Measurements from ENCODE around the gene CARS1.
"Not testable (repeated sequence)": the region's sequence is repeated elsewhere in the genome, so short reads cannot be mapped to it uniquely, and the experiment has no call there.

The CARS1 gene

DNA sequence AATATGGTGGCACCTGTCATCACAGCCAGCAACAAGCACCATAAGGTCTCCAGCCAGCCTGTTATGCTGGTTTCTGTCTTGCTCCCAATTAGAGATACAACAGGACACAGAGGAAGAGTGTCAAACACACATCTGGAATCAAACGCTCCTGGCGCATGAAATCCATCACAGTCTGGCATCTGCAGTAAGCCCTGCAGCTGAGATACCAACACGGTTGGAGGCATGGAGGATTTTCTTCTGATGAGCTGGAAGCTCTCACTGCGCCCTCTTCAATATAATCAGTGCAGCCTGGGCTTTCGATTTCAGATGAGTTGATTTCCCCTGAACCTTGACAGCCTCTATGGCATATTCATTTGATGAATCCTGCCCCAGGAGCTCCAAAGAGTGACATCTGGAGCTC lies 27.8 kb upstream of the CARS1 start:
- ATAC-seq (replicated peaks) (no peak), DNase-seq (no peak)
- Mint-ChIP-seq H3K4me3 (no peak overlapping the region), H3K4me1 (ENCODE audit: low read depth in 2 of 2) (no peaks in the 10 kb centered on the region), H3K9me3 (no peaks in the 10 kb centered on the region), H3K36me3 (ENCODE audit: insufficient read depth) (peaks cover 7% of the 10 kb centered on the region), H3K27me3 (peaks cover 4 to 34% of the 10 kb centered on the region in 2 donors), H3K27ac (no peak overlapping the region)

DNA sequence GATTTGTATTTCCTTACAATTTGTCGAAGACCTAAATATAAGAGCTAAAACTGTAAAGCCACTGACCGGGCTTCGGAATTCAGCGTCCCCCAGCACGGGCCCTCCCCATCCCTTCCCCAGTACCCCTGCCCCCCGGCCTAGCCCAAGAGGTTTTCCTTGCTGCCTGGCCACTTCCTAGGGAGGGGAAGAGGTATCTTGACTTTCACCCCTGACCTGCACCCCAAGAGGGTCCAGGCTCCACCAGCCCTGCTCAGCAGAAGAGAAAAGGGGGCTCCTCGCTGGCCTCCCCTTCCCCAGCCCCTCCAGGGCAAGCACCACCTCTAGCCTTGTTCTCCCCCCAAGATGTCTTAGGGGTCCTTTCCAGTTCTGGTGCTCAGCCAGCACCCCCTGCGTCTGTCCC lies 26.1 kb upstream of the CARS1 start:
- ATAC-seq (replicated peaks) (no peak), DNase-seq (no peak)
- Mint-ChIP-seq H3K9me3 (no peaks in the 10 kb centered on the region), H3K27ac (no peak overlapping the region), H3K27me3 (peaks cover 4 to 34% of the 10 kb centered on the region in 2 donors), H3K36me3 (ENCODE audit: insufficient read depth) (peaks cover 4% of the 10 kb centered on the region), H3K4me3 (no peak overlapping the region), H3K4me1 (ENCODE audit: low read depth in 2 of 2) (no peaks in the 10 kb centered on the region)

DNA sequence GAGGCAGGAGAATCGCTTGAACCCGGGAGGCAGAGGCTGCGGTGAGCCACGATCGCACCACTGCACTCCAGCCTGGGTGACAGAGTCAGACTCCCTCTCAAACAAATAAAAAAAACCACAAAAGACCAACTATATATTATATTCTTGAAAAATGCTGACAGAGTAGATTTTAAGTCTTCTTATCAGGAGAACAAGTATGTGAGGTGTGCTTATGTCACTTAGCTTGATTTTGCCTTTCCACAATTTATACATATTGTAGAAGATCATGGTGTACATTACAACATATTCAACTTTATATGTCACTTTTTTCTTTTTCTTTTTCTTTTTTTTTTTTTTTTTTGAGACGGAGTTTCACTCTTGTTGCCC lies 24.1 kb upstream of the CARS1 start:
- no peak for DNase-seq
- ATAC-seq (replicated peaks), result no peak
- no peaks in the 10 kb centered on the region for H3K4me1 Mint-ChIP-seq (ENCODE audit: low read depth in 2 of 2)
- no peak overlapping the region for H3K4me3 Mint-ChIP-seq
- peaks cover 4 to 34% of the 10 kb centered on the region in 2 donors for H3K27me3 Mint-ChIP-seq
- no peaks in the 10 kb centered on the region for H3K9me3 Mint-ChIP-seq
- H3K36me3 Mint-ChIP-seq (ENCODE audit: insufficient read depth), result peaks cover 4% of the 10 kb centered on the region
- no peak overlapping the region for H3K27ac Mint-ChIP-seq

DNA sequence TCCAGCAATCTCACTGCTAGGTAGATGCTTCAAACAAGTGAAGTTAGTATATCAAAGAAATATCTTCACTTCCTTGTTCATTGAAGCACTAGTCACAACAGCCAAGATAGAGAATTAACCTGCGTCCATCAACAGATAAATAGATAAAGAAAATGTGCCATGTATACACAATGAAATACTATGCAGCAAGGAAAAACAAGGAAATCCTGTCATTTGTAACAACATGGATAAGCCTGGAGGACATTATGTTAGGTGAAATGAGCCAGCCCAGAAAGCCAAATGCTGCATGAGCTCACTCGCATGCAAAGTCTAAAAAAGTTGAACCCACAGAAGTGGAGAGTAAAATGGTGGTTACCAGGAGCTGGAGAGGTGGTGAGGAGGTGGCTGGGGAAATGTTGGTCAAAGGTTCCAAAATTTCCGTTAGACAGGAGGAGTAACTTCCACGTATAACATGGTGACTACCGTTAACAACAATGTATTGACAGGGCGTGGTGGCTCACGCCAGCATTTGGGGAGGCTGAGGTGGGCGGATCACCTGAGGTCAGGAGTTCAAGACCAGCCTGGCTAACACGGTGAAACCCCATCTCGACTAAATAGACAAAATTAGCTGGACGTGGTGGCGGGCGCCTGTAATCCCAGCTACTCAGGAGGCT lies 23.6 kb upstream of the CARS1 start:
- no peaks in the 10 kb centered on the region for H3K9me3 Mint-ChIP-seq
- peaks cover 2% of the 10 kb centered on the region for H3K36me3 Mint-ChIP-seq (ENCODE audit: insufficient read depth)
- H3K4me1 Mint-ChIP-seq (ENCODE audit: low read depth in 2 of 2), result no peaks in the 10 kb centered on the region
- H3K27ac Mint-ChIP-seq, result no peak overlapping the region
- no peak for ATAC-seq (replicated peaks)
- H3K4me3 Mint-ChIP-seq, result no peak overlapping the region
- peaks cover 4 to 32% of the 10 kb centered on the region in 2 donors for H3K27me3 Mint-ChIP-seq
- DNase-seq, result no peak

DNA sequence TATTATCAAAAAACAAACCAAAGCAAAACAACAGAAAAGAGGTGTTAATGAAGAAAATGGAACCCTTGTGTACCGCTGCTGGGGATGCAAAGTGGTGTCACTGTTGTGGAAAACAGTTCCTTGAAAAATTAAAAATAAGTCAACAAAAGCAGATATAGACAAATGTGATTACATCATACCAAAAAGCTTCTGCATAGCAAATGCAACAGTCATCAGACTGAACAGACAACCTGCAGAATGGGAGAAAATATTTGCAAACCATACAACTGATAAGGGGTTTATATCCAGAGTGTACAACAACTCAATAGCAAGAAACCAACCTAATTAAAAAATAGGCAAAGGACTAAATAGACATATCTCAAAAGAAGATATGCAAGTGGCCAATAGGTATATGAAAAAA lies 22.9 kb upstream of the CARS1 start:
- no peaks in the 10 kb centered on the region for H3K4me1 Mint-ChIP-seq (ENCODE audit: low read depth in 2 of 2)
- DNase-seq (no peak), ATAC-seq (replicated peaks) (no peak)
- no peak overlapping the region for H3K27ac Mint-ChIP-seq
- H3K4me3 Mint-ChIP-seq, result no peak overlapping the region
- H3K9me3 Mint-ChIP-seq, result no peaks in the 10 kb centered on the region
- no peaks in the 10 kb centered on the region for H3K36me3 Mint-ChIP-seq (ENCODE audit: insufficient read depth)
- peaks cover 4 to 27% of the 10 kb centered on the region in 2 donors for H3K27me3 Mint-ChIP-seq

DNA sequence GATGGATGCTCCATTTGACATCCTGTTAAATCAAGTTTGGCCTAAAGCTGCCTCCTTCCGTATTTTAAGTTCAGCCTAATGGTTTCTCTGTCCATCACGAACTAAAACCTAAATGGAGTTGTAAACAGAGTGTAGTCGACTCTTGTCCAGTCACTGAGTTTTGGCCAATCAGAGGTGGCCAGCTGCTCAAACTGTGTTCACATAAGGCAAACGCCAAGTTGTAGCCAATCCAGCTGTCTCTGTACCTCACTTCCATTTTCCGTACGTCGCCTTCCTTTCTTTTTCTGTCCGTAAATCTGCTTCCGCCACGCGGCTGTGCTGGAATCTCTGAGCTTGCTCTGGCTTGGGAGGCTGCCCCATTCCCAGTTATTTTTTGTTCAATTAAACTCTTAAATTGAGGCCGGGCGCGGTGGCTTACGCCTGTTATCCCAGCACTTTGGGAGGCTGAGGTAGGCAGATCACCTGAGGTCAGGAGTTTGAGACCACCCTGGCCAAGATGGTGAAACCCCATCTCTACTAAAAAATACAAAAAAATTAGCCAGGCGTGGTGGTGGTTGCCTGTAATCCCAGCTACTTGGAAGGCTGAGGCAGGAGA lies 20.7 kb upstream of the CARS1 start:
- Mint-ChIP-seq H3K27ac (no peak overlapping the region), H3K4me3 (no peak overlapping the region), H3K36me3 (ENCODE audit: insufficient read depth) (no peaks in the 10 kb centered on the region), H3K27me3 (peaks cover 4 to 23% of the 10 kb centered on the region in 2 donors), H3K9me3 (no peaks in the 10 kb centered on the region), H3K4me1 (ENCODE audit: low read depth in 2 of 2) (no peaks in the 10 kb centered on the region)
- no peak for ATAC-seq (replicated peaks)
- DNase-seq, result no peak

DNA sequence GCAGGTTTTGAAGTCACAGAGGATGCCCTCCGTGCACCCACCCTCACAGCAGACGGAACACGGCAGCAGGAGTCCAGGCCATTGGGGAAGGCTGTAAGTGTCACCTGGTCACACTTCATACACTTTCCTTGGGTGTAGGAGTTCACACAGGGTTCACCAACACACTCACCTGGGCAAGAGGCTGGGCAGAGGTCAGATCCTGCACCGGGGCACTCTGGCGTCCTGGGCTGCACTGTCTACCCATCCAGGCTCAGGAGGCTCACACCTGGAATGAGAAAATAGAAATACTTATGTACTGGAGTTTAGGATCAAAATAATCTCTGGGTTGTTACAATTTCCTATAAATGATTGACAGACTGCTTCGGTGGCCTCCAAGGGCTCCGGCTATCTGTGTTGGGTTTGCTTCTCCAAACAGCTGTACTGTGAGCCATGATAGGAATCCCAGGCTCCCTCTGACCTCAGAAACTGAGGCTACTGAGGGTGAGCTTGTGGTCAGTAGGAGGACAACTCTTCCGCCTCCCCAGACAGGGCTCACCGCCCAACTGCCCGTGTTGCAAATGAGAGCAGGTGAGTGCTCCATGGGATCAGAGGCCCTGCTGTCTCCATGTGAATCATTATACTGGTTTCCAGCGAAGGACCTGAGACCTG lies 20.1 kb upstream of the CARS1 start:
- no peak overlapping the region for H3K27ac Mint-ChIP-seq
- no peak overlapping the region for H3K4me3 Mint-ChIP-seq
- H3K9me3 Mint-ChIP-seq, result no peaks in the 10 kb centered on the region
- peaks cover 4 to 26% of the 10 kb centered on the region in 2 donors for H3K27me3 Mint-ChIP-seq
- no peak for ATAC-seq (replicated peaks)
- H3K4me1 Mint-ChIP-seq (ENCODE audit: low read depth in 2 of 2), result no peaks in the 10 kb centered on the region
- no peaks in the 10 kb centered on the region for H3K36me3 Mint-ChIP-seq (ENCODE audit: insufficient read depth)
- DNase-seq, result no peak

DNA sequence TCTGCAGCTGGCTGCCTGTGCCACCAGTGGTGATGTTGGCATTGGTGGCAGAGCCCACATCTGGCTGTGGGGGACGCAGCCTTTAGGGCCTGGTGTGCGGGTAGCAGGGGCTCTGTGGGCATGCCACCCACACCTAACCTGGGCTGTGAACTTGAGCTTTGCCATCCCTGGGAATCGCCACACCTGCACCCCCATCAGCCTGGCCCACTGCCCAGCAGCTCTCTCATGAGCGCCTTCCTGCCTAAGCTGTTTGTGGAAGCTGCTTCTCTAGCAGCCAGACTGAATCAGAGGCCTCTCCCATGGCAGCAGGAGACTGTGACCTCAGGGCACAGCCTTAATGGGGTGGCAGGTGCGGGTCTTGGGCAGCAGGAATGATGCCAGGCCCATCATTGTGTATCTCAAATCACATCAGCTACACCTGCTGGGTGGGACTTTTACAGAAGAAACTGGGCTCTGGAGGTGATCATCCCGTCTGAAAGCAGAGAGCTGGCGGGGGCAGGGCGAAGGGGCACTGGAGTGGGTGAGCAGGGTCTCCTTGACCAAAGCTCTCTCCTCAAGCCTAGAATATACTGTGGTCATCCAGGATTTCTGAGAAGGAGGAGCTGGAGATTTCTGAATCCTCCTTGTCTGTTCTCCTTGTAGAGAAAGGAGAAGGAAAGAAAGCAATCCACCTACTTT lies 17.8 kb upstream of the CARS1 start:
- H3K27me3 Mint-ChIP-seq, result peaks cover 0 to 16% of the 10 kb centered on the region in 2 donors
- H3K27ac Mint-ChIP-seq, result no peak overlapping the region
- H3K36me3 Mint-ChIP-seq (ENCODE audit: insufficient read depth), result no peaks in the 10 kb centered on the region
- DNase-seq, result no peak
- no peak overlapping the region for H3K4me3 Mint-ChIP-seq
- no peak for ATAC-seq (replicated peaks)
- no peaks in the 10 kb centered on the region for H3K4me1 Mint-ChIP-seq (ENCODE audit: low read depth in 2 of 2)
- no peaks in the 10 kb centered on the region for H3K9me3 Mint-ChIP-seq

DNA sequence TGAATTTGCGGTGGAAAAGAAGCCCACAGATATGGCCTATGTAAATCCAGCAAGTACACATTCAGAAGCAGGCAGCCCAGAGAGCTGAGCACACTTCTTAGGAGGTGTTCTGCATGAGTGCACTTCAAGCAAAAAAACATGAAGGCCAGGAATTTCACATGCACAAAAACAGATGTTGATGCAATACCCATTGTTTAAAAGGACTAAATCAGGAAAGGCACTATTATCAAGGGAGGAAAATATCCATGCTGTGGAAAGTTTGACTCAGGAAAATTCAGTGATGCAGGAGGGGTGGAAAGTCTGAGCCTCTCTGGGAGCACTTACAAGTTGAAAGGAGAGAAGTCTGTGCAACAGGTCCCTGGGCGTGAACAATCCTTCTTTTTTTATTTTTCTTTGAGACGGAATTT lies 15.8 kb upstream of the CARS1 start:
- Mint-ChIP-seq H3K27me3 (peaks cover 4 to 34% of the 10 kb centered on the region in 2 donors), H3K36me3 (ENCODE audit: insufficient read depth) (no peaks in the 10 kb centered on the region), H3K27ac (no peak overlapping the region), H3K4me3 (no peak overlapping the region), H3K4me1 (ENCODE audit: low read depth in 2 of 2) (no peaks in the 10 kb centered on the region), H3K9me3 (no peaks in the 10 kb centered on the region)
- DNase-seq (no peak), ATAC-seq (replicated peaks) (no peak)

DNA sequence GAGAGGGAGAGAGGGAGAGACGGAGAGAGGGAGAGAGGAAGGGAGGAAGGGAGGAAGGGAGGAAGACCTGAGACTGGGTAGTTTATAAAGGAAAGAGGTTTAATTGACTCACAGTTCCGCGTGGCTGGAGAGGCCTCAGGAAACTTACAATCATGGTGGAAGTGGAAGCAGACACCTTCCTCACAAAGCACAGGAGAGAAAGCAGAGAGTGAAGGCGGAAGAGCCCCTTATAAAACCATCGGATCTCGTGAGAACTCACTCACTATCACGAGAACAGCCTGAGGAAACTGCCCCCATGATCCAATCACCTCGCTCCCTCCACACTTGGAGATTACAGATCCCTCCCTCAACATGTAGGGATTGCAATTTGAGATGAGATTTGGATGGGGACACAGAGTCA lies 12.2 kb upstream of the CARS1 start:
- Mint-ChIP-seq H3K9me3 (no peaks in the 10 kb centered on the region), H3K27me3 (peaks cover 16 to 53% of the 10 kb centered on the region in 2 donors), H3K4me3 (no peak overlapping the region), H3K4me1 (ENCODE audit: low read depth in 2 of 2) (no peaks in the 10 kb centered on the region), H3K36me3 (ENCODE audit: insufficient read depth) (no peaks in the 10 kb centered on the region), H3K27ac (no peak overlapping the region)
- ATAC-seq (replicated peaks), result no peak
- no peak for DNase-seq

DNA sequence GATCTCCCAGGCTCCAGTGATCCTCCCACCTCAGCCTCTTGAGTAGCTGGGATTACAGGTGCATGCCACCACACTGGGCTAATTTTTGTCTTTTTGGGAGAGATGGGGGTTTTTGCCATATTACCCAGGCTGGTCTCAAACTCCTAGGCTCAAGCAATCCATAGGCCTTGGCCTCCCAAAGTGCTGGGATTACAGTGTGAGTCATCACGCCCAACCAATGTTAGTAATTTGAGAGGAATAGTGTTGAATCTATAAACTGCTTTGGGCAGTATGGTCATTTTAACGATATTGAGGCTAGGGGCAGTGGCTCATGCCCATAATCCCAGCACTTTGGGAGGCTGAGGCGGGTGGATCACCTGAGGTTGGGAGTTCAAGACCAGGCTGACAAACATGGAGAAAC lies 9.1 kb upstream of the CARS1 start:
- not testable (repeated sequence) for H3K27ac Mint-ChIP-seq; H3K4me1 Mint-ChIP-seq (ENCODE audit: low read depth in 2 of 2)

DNA sequence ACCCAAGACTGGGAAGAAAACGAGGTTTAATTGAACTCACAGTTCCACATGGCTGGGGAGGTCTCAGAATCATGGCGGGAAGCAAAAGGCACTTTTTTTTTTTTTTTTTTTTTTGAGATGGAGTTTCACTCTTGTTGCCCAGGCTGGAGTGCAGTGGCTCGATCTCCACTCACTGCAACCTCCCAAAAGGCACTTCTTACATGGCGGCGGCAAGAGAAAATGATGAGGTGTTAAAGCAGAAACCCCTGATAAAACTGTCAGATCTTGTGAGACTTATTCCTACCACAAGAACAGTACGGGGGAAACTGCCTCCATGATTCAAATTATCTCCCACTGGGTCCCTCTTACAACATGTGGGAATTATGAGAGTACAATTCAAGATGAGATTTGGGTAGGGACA lies 7.5 kb upstream of the CARS1 start:
- not testable (repeated sequence) for H3K4me3 Mint-ChIP-seq; DNase-seq; H3K4me1 Mint-ChIP-seq (ENCODE audit: low read depth in 2 of 2); H3K9me3 Mint-ChIP-seq; ATAC-seq (replicated peaks); H3K27ac Mint-ChIP-seq; H3K36me3 Mint-ChIP-seq (ENCODE audit: insufficient read depth)
- H3K27me3 Mint-ChIP-seq, result peaks cover 33 to 78% of the 10 kb centered on the region in 2 donors

More for the DNA sequence above, 9.1 kb upstream of the CARS1 start:
- not testable (repeated sequence) for H3K4me3 Mint-ChIP-seq; H3K36me3 Mint-ChIP-seq (ENCODE audit: insufficient read depth); H3K9me3 Mint-ChIP-seq; DNase-seq; ATAC-seq (replicated peaks)
- H3K27me3 Mint-ChIP-seq, result peaks cover 33 to 73% of the 10 kb centered on the region in 2 donors

DNA sequence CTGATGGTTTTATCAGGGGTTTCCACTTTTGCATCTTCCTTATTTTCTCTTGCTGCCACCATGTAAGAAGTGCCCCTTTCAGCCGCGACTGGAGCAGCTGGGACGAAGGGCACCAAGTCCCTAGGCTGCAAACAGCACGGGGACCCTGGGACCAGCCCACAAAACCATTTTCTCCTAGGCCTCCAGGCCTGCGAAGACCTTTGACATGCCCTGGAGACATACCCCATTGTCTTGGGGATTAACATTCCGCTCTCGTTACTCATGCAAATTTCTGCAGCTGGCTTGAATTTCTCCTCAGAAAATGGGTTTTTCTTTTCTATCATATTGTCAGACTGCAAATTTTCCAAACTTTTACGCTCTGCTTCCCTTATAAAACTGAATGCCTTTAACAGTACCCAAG lies 6.7 kb upstream of the CARS1 start:
- H3K27me3 Mint-ChIP-seq, result peaks cover 33 to 70% of the 10 kb centered on the region in 2 donors
- not testable (repeated sequence) for H3K27ac Mint-ChIP-seq, DNase-seq

DNA sequence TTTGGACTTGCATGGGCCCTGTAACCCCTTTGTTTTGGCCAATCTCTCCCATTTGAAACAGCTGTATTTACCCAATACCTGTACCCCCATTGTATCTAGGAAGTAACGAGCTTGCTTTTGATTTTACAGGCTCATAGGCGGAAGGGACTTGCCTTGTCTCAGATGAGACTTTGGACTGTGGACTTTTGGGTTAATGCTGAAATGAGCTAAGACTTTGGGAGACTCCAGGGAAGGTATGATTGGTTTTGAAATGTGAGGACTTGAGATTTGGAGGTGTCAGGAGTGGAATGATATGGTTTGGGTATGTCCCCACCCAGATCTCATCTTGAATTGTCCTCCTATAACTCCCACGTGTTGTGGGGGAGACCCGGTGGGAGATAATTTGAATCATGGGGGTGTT lies 6.2 kb upstream of the CARS1 start:
- not testable (repeated sequence) for H3K4me1 Mint-ChIP-seq (ENCODE audit: low read depth in 2 of 2); H3K4me3 Mint-ChIP-seq; H3K36me3 Mint-ChIP-seq (ENCODE audit: insufficient read depth)

More for the DNA sequence above, 6.7 kb upstream of the CARS1 start:
- not testable (repeated sequence) for H3K36me3 Mint-ChIP-seq (ENCODE audit: insufficient read depth); H3K9me3 Mint-ChIP-seq; ATAC-seq (replicated peaks); H3K4me1 Mint-ChIP-seq (ENCODE audit: low read depth in 2 of 2); H3K4me3 Mint-ChIP-seq

More for the DNA sequence above, 6.2 kb upstream of the CARS1 start:
- not testable (repeated sequence) for H3K9me3 Mint-ChIP-seq; H3K27ac Mint-ChIP-seq; ATAC-seq (replicated peaks); DNase-seq
- peaks cover 32 to 66% of the 10 kb centered on the region in 2 donors for H3K27me3 Mint-ChIP-seq
